Activated CD4-positive, alpha-beta T cell treated with anti-CD3 and anti-CD28 coated beads, Interleukin-2, amount 10 ng/mL, durations not matched to agents 7 days and 5 days (primary cell): Measurements from ENCODE around the gene SBK3. TPM values are rescaled to one million over a fixed set of nuclear protein-coding genes. Genes with fewer than 3 reads are reported as not detected.
A peak's percentile ranks its signal among the peaks of the same experiment; 100 is the strongest.
"Not testable (repeated sequence)": the region's sequence is repeated elsewhere in the genome, so short reads cannot be mapped to it uniquely, and the experiment has no call there.

ENCODE experiments used
- CTCF ChIA-PET: fragments of 350-600 bp; sonication (Branson Sonifier 250); formaldehyde crosslinking; loops from one replicate; lab custom pipeline; 2021; ENCODE audit warnings: antibody characterized with exemption; lab: Charles Lee
- POLR2A ChIA-PET: fragments of 350-600 bp; sonication (Branson Sonifier 250); formaldehyde crosslinking; loops from one replicate; lab custom pipeline; 2021; ENCODE audit warnings: antibody characterized with exemption; lab: Charles Lee
- DNase-seq: peaks from one replicate; pipeline ENCODE4 v3.0.0-alpha.2; 2020
- H3K27ac Mint-ChIP-seq: one replicate; pipeline ENCODE4 v1.8.0; 2021; ENCODE audit warnings: mild to moderate bottlenecking, moderate library complexity, mixed read lengths
- H3K27me3 Mint-ChIP-seq: one replicate; pipeline ENCODE4 v1.8.0; 2021; ENCODE audit warnings: mixed read lengths
- H3K36me3 Mint-ChIP-seq: one replicate; pipeline ENCODE4 v1.8.0; 2021; ENCODE audit warnings: low read depth, mixed read lengths
- H3K4me1 Mint-ChIP-seq: one replicate; pipeline ENCODE4 v1.8.0; 2021; ENCODE audit warnings: mixed read lengths
- H3K4me3 Mint-ChIP-seq: one replicate; pipeline ENCODE4 v1.8.0; 2021; ENCODE audit warnings: mild to moderate bottlenecking, moderate library complexity, mixed read lengths
- H3K9me3 Mint-ChIP-seq: one replicate; pipeline ENCODE4 v1.8.0; 2021; ENCODE audit warnings: mixed read lengths
- total RNA-seq, 2 experiments: library from RNA; stranded (reverse); gene quantifications; one replicate each; pipeline ENCODE4 v1.2.3, GENCODE V29; 2021

Gene SBK3
- total RNA-seq, 2 experiments from 2014 or later, result not detected

DNA sequence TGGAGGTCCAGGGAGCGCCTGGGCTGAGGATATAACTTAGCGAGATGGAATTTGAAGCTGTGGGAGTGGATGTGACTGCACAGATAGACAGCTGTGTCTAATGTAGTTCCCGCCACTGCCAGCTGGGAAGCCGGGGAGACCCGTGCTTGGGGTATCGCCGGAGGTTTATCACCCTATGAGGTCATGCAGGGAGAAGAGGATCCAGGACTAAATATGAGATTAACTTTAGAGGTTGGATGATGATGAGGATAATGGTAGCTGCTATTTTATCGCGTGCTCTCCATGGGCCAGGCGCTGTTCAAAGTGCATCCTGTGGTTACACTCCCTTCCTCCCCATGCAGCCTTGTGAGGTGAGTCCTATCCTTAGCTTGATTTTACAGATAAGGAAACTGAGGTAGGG, 37.2 kb downstream of the SBK3 start:
- Mint-ChIP-seq H3K9me3 (peaks cover 2% of the 10 kb centered on the region), H3K36me3 (peaks cover 7% of the 10 kb centered on the region), H3K27me3 (peaks cover 1% of the 10 kb centered on the region), H3K4me1 (peaks cover 11% of the 10 kb centered on the region), H3K4me3 (no peak overlapping the region), H3K27ac (no peak overlapping the region)
- ChIA-PET POLR2A (no interaction called here), CTCF (interaction anchor here (0.7 to 1.8 kb wide), 2 partner anchors 132 to 367 kb away, joined by 4 to 8 read pairs; no protein-coding TSS in a partner anchor)
- DNase-seq, result no peak

DNA sequence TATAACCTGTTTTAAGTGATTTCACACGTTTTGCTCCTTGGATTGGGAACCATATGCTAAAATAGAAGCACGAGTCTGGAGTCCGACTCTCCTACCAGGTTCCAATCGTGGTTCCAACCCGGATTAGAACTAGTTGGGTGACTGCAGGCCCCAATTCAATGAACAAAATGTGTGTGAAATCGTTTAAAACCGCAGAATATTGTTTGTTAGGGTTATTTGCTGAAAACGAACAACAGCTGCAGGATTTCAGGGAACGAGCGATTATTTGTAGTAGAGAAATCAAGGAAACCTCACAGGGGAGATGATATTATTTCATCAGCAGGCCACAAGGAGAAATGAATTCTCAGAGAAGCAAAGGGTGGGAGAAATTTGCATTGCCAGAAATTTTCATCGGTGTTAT, 40.4 kb downstream of the SBK3 start:
- no peak overlapping the region for H3K27ac Mint-ChIP-seq
- no peaks in the 10 kb centered on the region for H3K27me3 Mint-ChIP-seq
- ChIA-PET CTCF (interaction anchor here (1.2 to 2.6 kb wide), 11 partner anchors 11 to 149 kb away, joined by 4 to 19 read pairs (median 9); partner anchors contain the start of genes FIZ1, ISOC2, ZNF581 and ZNF628), POLR2A (no interaction called here)
- peaks cover 21% of the 10 kb centered on the region for H3K4me1 Mint-ChIP-seq
- peaks cover 8% of the 10 kb centered on the region for H3K9me3 Mint-ChIP-seq
- peaks cover 10% of the 10 kb centered on the region for H3K36me3 Mint-ChIP-seq
- H3K4me3 Mint-ChIP-seq, result no peak overlapping the region
- no peak for DNase-seq

- POLR2A ChIA-PET, result interaction anchor here (0.7 to 1.0 kb wide), 2 partner anchors 100 to 117 kb away, joined by 3 read pairs; no protein-coding TSS in a partner anchor
- Mint-ChIP-seq H3K4me1 (peaks cover 21% of the 10 kb centered on the region), H3K27me3 (no peaks in the 10 kb centered on the region), H3K27ac (no peak overlapping the region), H3K4me3 (peak overlapping the region; percentile 73), H3K36me3 (peaks cover 10% of the 10 kb centered on the region), H3K9me3 (peaks cover 8% of the 10 kb centered on the region)
- CTCF ChIA-PET, result interaction anchor here (0.6 to 2.6 kb wide), 44 partner anchors 8 to 386 kb away, joined by 3 to 22 read pairs (median 5); partner anchors contain the start of genes CCDC106, FIZ1, HSPBP1 and ISOC2
- no peak for DNase-seq
These were observed 41.1 kb downstream of the SBK3 start for GRCh38 chr19:55504252-55504603.

- H3K4me3 Mint-ChIP-seq, result peak overlapping the region; percentile 73
- H3K27ac Mint-ChIP-seq, result peak overlapping the region; percentile 92
- H3K36me3 Mint-ChIP-seq, result peaks cover 10% of the 10 kb centered on the region
- peak; percentile 92 for DNase-seq
- peaks cover 21% of the 10 kb centered on the region for H3K4me1 Mint-ChIP-seq
- no peaks in the 10 kb centered on the region for H3K27me3 Mint-ChIP-seq
- POLR2A ChIA-PET, result interaction anchor here (0.7 to 1.0 kb wide), 2 partner anchors 100 to 117 kb away, joined by 3 read pairs; no protein-coding TSS in a partner anchor
- peaks cover 8% of the 10 kb centered on the region for H3K9me3 Mint-ChIP-seq
- CTCF ChIA-PET, result interaction anchor here (0.6 to 2.6 kb wide), 45 partner anchors 8 to 386 kb away, joined by 3 to 22 read pairs (median 5); partner anchors contain the start of genes CCDC106, FIZ1, HSPBP1 and ISOC2
These were observed 41.7 kb downstream of the SBK3 start for GRCh38 chr19:55503502-55504251.

GRCh38 chr19:55503157-55503501, 42.2 kb downstream of the SBK3 start:
- ChIA-PET CTCF (interaction anchor here (0.7 to 2.6 kb wide), 17 partner anchors 9 to 362 kb away, joined by 3 to 22 read pairs (median 8); partner anchors contain the start of genes ZNF581, ZNF628, ZNF784 and ZNF865), POLR2A (no interaction called here)
- Mint-ChIP-seq H3K27me3 (no peaks in the 10 kb centered on the region), H3K27ac (peak overlapping the region; percentile 92), H3K4me3 (peak overlapping the region; percentile 73), H3K9me3 (peaks cover 8% of the 10 kb centered on the region), H3K36me3 (peaks cover 10% of the 10 kb centered on the region), H3K4me1 (peaks cover 21% of the 10 kb centered on the region)
- DNase-seq, result no peak

DNA sequence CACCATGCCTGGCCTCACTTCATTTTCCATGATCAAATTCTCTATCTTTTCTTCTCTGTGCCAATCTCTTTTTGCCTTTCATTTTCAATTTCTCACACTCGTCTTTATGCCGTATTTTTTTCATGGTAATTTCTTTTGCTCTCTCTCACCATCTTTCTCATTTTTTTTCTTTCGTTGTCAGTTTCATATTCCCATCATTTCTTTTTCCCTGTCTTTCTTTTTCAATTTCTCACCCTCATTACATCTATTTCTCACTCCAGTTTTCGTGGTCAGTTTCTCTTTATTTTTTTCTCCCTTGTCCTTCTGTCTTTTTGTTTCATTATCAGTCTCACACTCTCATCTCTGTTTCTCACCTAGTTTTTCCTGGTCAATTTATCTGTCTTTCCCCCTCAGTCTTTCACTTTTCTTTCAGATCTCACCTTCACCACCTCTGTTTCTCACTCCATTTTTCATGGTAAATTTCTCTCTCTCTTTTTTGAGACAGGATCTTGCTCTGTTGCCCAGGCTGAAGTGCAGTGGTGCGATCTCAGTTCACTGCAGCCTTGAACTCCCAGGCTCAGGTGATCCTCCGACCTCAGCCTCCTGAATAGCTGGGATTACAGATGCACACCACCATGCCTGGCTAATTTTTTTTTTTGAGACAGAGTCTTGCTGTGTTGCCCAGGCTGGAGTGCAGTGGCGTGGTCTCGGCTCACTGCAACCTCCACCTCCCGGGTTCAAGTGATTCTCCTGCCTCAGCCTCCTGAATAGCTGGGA, 43.0 kb downstream of the SBK3 start:
- Mint-ChIP-seq H3K9me3 (peaks cover 8% of the 10 kb centered on the region), H3K36me3 (peaks cover 10% of the 10 kb centered on the region), H3K4me1 (peaks cover 21% of the 10 kb centered on the region), H3K27ac (peak overlapping the region; percentile 21), H3K27me3 (no peaks in the 10 kb centered on the region), H3K4me3 (no peak overlapping the region)
- ChIA-PET CTCF (interaction anchor here (0.9 kb wide), 1 partner anchor 11 kb away, joined by 3 read pairs; no protein-coding TSS in a partner anchor), POLR2A (no interaction called here)
- no peak for DNase-seq

- POLR2A ChIA-PET, result no interaction called here
- H3K36me3 Mint-ChIP-seq, result peaks cover 10% of the 10 kb centered on the region
- H3K27me3 Mint-ChIP-seq, result no peaks in the 10 kb centered on the region
- CTCF ChIA-PET, result interaction anchor here (0.9 kb wide), 1 partner anchor 15 kb away, joined by 3 read pairs; the partner anchor contains the start of gene NAT14
- DNase-seq, result no peak
- H3K4me3 Mint-ChIP-seq, result no peak overlapping the region
- peaks cover 8% of the 10 kb centered on the region for H3K9me3 Mint-ChIP-seq
- H3K27ac Mint-ChIP-seq, result no peak overlapping the region
- H3K4me1 Mint-ChIP-seq, result peaks cover 21% of the 10 kb centered on the region
These were observed 44.9 kb downstream of the SBK3 start for GRCh38 chr19:55500368-55500952.

DNA sequence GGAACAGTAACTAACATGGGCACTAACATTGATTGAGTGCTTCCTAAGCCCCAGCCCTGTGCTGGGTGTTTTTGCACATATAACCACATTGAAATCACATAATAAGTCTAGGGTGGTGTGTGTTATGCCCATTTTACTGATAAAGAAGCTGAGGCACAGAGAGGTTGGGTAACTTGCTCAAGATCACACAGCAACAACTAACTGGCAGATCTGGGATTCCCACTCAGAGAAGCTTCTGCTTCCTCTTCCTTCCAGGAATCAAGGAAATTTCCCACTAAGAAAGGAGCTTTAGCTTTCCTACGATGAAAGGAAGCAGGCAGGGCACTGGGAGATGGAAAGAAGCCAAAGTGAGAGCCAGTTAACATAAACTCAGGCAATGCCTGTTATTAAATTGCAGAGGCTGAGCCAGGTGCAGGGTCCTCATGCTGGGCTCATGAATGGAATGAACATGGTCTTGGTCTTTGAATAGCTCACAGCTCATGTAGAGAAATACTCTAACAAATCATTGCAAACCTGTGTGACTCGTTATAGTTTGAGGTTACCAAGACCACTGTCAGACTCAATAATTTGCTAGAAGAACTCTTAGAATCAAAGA, 47.0 kb downstream of the SBK3 start:
- no peak overlapping the region for H3K27ac Mint-ChIP-seq
- DNase-seq, result no peak
- H3K27me3 Mint-ChIP-seq, result no peaks in the 10 kb centered on the region
- ChIA-PET POLR2A (no interaction called here), CTCF (interaction anchor here (0.8 to 1.6 kb wide), 4 partner anchors 21 to 134 kb away, joined by 3 to 9 read pairs (median 3); no protein-coding TSS in a partner anchor)
- peaks cover 13% of the 10 kb centered on the region for H3K4me1 Mint-ChIP-seq
- H3K4me3 Mint-ChIP-seq, result no peak overlapping the region
- H3K9me3 Mint-ChIP-seq, result peaks cover 8% of the 10 kb centered on the region
- H3K36me3 Mint-ChIP-seq, result peaks cover 6% of the 10 kb centered on the region

DNA sequence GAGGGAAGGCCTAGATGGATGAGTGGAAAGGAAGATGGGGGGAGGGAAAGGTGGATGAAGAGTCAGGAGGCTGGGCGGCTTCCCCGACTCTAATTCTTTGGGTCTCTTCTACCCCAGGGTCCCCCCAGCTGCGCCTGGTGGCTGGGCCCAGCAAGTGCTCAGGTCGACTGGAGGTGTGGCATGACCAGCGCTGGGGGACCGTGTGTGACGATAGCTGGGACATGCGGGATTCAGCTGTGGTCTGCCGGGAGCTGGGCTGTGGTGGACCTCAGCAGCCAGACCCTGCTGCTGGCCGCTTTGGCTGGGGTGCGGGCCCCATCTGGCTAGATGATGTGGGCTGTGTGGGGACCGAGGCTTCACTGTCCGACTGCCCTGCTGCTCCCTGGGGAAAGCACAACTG, 47.6 kb downstream of the SBK3 start:
- Mint-ChIP-seq H3K4me1 (peaks cover 8% of the 10 kb centered on the region), H3K9me3 (peaks cover 5% of the 10 kb centered on the region)

GRCh38 chr19:55496820-55497219, 48.5 kb downstream of the SBK3 start:
- H3K27ac Mint-ChIP-seq, H3K4me1 Mint-ChIP-seq, DNase-seq, H3K36me3 Mint-ChIP-seq, H3K9me3 Mint-ChIP-seq, H3K4me3 Mint-ChIP-seq, POLR2A ChIA-PET, H3K27me3 Mint-ChIP-seq: not testable (repeated sequence)
- CTCF ChIA-PET, result interaction anchor here (1.5 kb wide), 1 partner anchor 7 kb away, joined by 7 read pairs; no protein-coding TSS in a partner anchor

More for the DNA sequence above, 47.6 kb downstream of the SBK3 start:
- POLR2A ChIA-PET, result no interaction called here
- CTCF ChIA-PET, result interaction anchor here (1.6 kb wide), 1 partner anchor 30 kb away, joined by 9 read pairs; no protein-coding TSS in a partner anchor
- Mint-ChIP-seq H3K27ac (no peak overlapping the region), H3K4me3 (no peak overlapping the region), H3K27me3 (no peaks in the 10 kb centered on the region), H3K36me3 (peaks cover 3% of the 10 kb centered on the region)
- no peak for DNase-seq

GRCh38 chr19:55495646-55496349, 49.5 kb downstream of the SBK3 start:
- no peak overlapping the region for H3K27ac Mint-ChIP-seq
- H3K9me3 Mint-ChIP-seq, result no peaks in the 10 kb centered on the region
- CTCF ChIA-PET, result interaction anchor here (1.5 kb wide), 1 partner anchor 8 kb away, joined by 7 read pairs; no protein-coding TSS in a partner anchor
- H3K36me3 Mint-ChIP-seq, result no peaks in the 10 kb centered on the region
- no peak for DNase-seq
- H3K4me3 Mint-ChIP-seq, result no peak overlapping the region
- H3K4me1 Mint-ChIP-seq, result no peaks in the 10 kb centered on the region
- H3K27me3 Mint-ChIP-seq, result peaks cover 2% of the 10 kb centered on the region
- POLR2A ChIA-PET, result no interaction called here
